Muscle layer of colon (tissue), 2 donors: ENCODE measurements around the gene NEK5.
"Not testable (repeated sequence)": the region's sequence is repeated elsewhere in the genome, so short reads cannot be mapped to it uniquely, and the experiment has no call there.

Experiments
- H3K27ac ChIP-seq: one replicate; pipeline ENCODE4 v1.7.0; 2013; ENCODE audit warnings: low read depth, mild to moderate bottlenecking, low read length, moderate library complexity
- H3K27me3 ChIP-seq, 2 donors: one replicate each; pipeline ENCODE4 v1.7.0; 2013; ENCODE audit warnings: low read length in 2 of 2, mild to moderate bottlenecking in 2 of 2; ENCODE audit not compliant: insufficient read depth in 2 of 2, control insufficient read depth in 1 of 2
- H3K36me3 ChIP-seq: one replicate; pipeline ENCODE4 v1.7.0; 2013; ENCODE audit warnings: mild to moderate bottlenecking, low read length; ENCODE audit not compliant: insufficient read depth
- H3K4me1 ChIP-seq: one replicate; pipeline ENCODE4 v1.7.0; 2013; ENCODE audit warnings: mild to moderate bottlenecking, low read length; ENCODE audit not compliant: insufficient read depth
- H3K4me3 ChIP-seq, 2 donors: one replicate each; pipeline ENCODE4 v1.7.0; 2013; ENCODE audit warnings: low read length in 2 of 2, low read depth in 1 of 2, mild to moderate bottlenecking in 1 of 2, moderate library complexity in 1 of 2
- H3K9ac ChIP-seq: one replicate; pipeline ENCODE4 v1.7.0; 2013; ENCODE audit warnings: low read length
- H3K9me3 ChIP-seq: one replicate; pipeline ENCODE4 v1.7.0; 2013; ENCODE audit warnings: mild to moderate bottlenecking, low read length
- donor health status: abdominal sarcoma.
- donor health status: Adenocarcinoma of cecum.

NEK5 gene

DNA sequence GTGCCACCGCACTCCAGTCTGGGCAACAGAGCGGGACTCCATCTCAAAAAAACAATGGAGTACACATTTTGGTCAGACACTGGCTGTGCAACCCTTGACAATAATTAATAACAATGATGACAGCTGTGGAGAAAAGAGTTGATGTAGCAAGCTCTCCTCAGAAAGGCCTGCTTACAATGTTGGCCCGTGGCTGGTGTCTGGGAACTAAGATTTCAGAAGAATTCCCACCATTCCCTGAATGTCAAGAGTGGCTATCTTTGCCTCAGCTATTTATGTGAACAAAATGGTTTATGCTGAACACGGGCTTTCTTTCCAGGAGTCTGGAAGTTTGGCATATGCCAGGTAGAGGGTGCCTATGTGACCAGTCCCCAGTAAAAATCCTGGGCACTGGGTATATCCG lies 25.5 kb downstream of the NEK5 start:
- no peak overlapping the region for H3K27ac ChIP-seq
- H3K4me3 ChIP-seq: no peak overlapping the region
- H3K9me3 ChIP-seq: no peaks in the 10 kb centered on the region
- no peaks in the 10 kb centered on the region for H3K27me3 ChIP-seq
- H3K4me1 ChIP-seq: no peaks in the 10 kb centered on the region
- no peaks in the 10 kb centered on the region for H3K36me3 ChIP-seq
- H3K9ac ChIP-seq: no peak overlapping the region

DNA sequence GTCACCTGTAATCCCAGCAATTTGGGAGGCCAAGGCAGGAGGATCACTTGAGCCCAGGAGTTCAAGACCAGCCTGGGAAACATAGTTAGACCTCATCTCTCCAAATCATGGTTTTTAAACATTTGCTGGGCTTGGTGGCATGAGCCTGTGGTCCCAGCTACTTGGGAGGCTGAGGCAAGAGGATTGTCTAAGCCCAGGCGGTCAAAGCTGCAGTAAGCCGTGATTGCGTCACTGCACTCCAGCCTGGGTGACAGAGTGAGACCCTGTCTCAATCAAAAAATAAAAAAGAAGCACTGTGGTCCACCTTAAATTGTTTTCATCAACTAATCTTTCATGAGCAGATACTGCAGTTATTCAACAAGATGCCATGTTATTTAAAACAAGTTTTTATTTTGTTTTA lies 26.4 kb downstream of the NEK5 start:
- H3K9me3 ChIP-seq, H3K4me1 ChIP-seq, H3K27ac ChIP-seq, H3K36me3 ChIP-seq, H3K4me3 ChIP-seq, H3K27me3 ChIP-seq, H3K9ac ChIP-seq: not testable (repeated sequence)

DNA sequence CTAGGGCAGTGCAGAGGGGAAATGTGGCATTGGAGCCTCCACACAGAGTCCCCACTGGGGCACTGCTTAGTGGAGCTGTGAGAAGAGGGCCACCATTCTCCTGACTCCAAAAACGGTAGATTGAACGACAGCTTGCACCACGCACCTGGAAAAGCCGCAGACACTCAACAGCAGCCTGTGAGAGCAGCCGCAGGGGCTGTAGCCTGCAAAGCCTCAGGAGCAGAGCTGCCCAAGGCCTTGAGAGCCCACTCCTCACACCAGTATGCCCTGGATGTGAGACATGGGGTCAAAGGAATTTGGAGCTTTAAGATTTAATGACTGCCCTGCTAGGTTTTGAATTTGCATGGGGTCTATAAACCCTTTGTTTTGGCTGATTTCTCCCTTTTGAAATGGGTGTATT lies 31.7 kb downstream of the NEK5 start:
- Histone ChIP-seq H3K9me3 (no peaks in the 10 kb centered on the region), H3K27ac (no peak overlapping the region), H3K27me3 (no peaks in the 10 kb centered on the region), H3K9ac (no peak overlapping the region), H3K36me3 (no peaks in the 10 kb centered on the region), H3K4me3 (no peak overlapping the region), H3K4me1 (no peaks in the 10 kb centered on the region)

DNA sequence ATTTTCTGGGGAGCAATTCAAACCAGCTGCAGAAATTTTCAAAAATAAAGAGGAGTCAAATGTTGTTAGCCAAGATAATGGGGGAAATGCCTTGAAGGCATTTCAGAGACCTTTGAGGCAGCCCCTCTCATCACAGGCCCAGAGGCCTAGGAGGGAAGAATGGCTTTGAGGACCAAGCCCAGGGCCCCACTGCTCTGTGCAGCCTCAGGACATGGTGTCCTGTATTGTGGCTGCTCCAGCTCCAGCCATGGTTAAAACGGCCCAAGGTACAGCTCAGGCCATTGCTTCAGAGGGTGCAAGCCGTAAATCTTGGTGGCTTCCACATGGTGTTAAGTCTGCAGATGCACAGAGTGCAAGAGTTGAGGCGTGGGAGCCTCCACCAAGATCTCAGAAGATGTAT lies 32.1 kb downstream of the NEK5 start:
- H3K27me3 ChIP-seq: no peaks in the 10 kb centered on the region
- no peak overlapping the region for H3K9ac ChIP-seq
- no peaks in the 10 kb centered on the region for H3K4me1 ChIP-seq
- H3K9me3 ChIP-seq: no peaks in the 10 kb centered on the region
- H3K4me3 ChIP-seq: no peak overlapping the region
- H3K27ac ChIP-seq: no peak overlapping the region
- no peaks in the 10 kb centered on the region for H3K36me3 ChIP-seq

DNA sequence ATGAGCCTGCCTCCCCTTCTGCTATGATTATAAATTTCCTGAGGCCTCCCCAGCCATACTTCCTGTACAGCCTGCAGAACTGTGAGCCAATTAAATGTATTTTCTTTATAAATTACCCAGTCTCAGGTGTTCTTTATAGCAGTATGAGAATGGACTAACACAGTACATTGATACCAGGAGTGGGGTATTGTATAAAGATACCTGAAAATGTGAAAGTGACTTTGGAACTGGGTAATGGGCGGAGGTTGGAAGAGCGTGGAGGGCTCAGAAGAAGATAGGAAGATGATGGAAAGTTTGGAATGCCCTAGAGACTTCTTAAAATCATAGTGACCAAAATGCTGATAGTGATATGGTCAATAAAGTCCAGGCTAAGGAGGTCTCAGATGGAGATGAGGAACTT lies 32.8 kb downstream of the NEK5 start:
- no peak overlapping the region for H3K9ac ChIP-seq
- H3K4me3 ChIP-seq: no peak overlapping the region
- no peaks in the 10 kb centered on the region for H3K36me3 ChIP-seq
- no peaks in the 10 kb centered on the region for H3K4me1 ChIP-seq
- no peak overlapping the region for H3K27ac ChIP-seq
- no peaks in the 10 kb centered on the region for H3K27me3 ChIP-seq
- no peaks in the 10 kb centered on the region for H3K9me3 ChIP-seq

DNA sequence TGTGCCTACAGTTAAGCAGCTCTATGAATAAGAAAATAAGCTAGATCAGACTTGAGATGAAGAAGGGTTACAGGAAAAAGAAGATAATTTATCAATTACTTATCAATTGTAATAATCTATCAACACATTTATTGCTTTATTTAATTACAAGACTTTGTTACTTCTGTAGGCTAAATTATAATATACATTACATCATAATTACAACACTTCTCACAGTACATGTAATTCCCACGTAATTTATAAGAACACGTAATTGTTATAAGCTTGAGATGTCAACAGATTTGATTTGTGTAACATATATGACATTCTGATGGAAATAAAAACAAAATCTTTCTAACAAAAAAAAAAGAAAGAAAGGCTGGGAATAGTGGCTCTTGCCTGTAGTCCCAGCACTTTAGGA lies 36.8 kb downstream of the NEK5 start:
- Histone ChIP-seq H3K4me1 (no peaks in the 10 kb centered on the region), H3K4me3 (no peak overlapping the region), H3K27ac (no peak overlapping the region), H3K9me3 (no peaks in the 10 kb centered on the region), H3K27me3 (no peaks in the 10 kb centered on the region), H3K9ac (no peak overlapping the region), H3K36me3 (no peaks in the 10 kb centered on the region)

DNA sequence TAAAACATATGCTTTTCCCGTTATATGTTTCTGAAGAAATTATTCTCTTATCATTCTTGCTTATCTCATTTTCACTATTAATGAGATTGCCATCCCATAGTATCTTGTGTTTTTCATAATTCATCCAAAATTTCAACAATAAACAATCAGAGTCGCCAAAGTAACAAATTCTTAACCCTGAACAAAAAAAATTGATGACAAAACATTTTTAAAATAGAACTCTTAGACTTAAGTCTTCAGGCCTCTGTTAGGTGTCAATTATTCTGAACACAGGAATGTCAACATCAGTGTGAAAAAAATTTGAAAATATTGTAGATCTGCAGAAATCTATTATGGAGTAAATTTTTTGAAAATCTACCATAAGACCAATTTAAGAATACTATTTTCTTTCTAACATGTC lies 37.4 kb downstream of the NEK5 start:
- Histone ChIP-seq H3K4me3 (no peak overlapping the region), H3K36me3 (no peaks in the 10 kb centered on the region), H3K27ac (no peak overlapping the region), H3K4me1 (no peaks in the 10 kb centered on the region), H3K9me3 (no peaks in the 10 kb centered on the region), H3K27me3 (no peaks in the 10 kb centered on the region), H3K9ac (no peak overlapping the region)

DNA sequence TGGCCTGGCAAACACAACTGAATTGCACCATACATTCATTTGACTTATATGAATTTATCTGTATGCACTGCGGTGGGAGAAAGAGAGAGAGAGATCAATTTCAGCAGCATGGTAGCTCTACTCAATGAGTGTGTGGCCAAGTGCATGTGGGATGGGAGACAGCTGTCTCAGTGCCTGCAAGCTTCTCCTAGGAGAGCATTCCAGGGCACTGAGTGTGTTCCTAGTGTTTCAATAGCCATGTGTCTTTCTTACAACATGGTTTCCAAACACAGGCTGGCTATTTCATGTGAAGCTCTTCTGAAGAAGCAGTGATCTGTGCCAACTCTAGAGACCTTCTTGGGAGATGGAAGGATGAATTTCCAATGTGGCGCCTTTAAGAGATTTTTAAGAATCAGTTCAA lies 43.5 kb downstream of the NEK5 start:
- Histone ChIP-seq H3K27me3 (no peaks in the 10 kb centered on the region), H3K36me3 (no peaks in the 10 kb centered on the region), H3K9ac (no peak overlapping the region), H3K27ac (no peak overlapping the region), H3K9me3 (no peaks in the 10 kb centered on the region), H3K4me3 (no peak overlapping the region), H3K4me1 (no peaks in the 10 kb centered on the region)

DNA sequence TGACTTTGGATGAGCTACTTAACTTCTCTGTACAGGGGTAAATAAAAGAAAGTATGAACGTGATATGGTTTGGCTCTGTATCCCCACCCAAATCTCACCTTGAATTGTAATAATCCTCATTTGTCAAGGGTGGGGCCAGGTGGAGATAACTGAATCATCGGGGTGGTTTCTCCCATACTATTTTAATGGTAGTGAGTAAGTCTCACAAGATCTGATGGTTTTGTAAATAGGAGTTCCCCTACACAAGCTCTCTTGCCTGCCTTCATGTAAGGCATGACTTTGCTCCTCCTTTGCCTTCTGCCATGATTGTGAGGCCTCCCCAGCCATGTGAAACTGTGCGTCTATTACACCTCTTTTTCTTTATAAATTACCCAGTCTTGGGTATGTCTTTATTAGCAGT lies 43.9 kb downstream of the NEK5 start:
- H3K9ac ChIP-seq, H3K4me1 ChIP-seq, H3K4me3 ChIP-seq, H3K36me3 ChIP-seq, H3K27ac ChIP-seq, H3K27me3 ChIP-seq, H3K9me3 ChIP-seq: not testable (repeated sequence)

DNA sequence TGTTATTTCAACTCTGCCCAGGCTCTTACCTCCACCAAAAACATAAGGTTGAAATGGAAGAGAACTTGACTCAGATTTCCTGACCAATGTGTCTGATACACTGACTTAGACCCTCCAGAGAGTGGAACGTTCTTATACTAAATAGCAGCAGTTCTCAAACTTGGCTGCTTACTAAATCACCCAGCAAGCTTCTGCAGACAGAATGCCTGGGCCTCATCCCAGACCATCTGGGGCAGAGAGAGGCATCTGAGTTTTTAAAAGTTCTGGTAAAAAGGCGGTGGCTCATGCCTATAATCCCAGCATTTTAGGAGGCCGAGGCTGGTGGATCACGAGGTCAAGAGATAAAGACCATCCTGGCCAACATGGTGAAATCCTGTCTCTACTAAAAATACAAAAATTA lies 46.3 kb downstream of the NEK5 start:
- Histone ChIP-seq H3K9ac (no peak overlapping the region), H3K36me3 (no peaks in the 10 kb centered on the region), H3K27ac (no peak overlapping the region), H3K9me3 (no peaks in the 10 kb centered on the region), H3K4me1 (no peaks in the 10 kb centered on the region), H3K4me3 (no peak overlapping the region), H3K27me3 (no peaks in the 10 kb centered on the region)

DNA sequence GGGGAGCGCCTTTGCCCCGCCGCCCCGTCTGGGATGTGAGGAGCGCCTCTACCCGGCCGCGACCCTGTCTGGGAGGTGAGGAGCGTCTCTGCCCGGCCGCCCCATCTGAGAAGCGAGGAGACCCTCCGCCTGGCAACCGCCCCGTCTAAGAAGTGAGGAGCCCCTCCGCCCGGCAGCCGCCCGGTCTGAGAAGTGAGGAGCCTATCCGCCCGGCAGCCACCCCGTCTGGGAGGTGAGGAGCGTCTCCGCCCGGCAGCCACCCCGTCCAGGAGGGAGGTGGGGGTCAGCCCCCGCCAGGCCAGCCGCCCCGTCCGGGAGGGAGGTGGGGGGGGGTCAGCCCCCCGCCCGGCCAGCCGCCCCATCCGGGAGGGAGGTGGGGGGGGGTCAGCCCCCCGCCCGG lies 49.0 kb downstream of the NEK5 start:
- not testable (repeated sequence) for H3K27me3 ChIP-seq

DNA sequence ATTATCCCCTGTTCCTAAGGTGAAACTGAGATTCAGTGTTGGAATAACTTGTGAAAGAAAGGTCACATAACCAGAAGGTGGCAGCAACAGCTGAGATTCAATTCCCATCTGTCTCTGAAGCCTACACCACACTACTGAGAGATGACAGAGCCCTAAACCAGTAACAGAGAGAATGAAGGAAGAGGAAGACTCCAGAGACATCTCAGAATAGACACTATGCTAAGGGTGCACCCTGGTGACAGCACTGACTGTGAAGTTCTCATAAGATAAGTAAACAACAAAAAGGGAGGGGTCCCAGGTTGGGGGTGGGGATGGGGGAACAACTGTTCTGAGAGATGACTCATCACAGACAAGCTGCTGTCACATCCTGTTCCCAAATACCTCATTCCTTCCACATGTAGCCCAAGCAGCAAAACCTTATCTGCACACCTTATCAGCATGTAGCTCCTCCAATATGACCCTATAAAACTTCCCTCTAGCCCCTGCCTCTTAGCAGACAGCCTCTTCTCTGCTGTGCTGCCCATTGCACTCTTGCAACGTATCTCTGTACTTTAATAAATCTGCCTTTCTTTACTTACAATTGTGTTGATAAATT lies 57.8 kb downstream of the NEK5 start:
- H3K36me3 ChIP-seq: no peaks in the 10 kb centered on the region
- H3K9me3 ChIP-seq: peaks cover 7% of the 10 kb centered on the region
- H3K27ac ChIP-seq: no peak overlapping the region
- H3K4me3 ChIP-seq: no peak overlapping the region
- no peaks in the 10 kb centered on the region for H3K27me3 ChIP-seq
- H3K4me1 ChIP-seq: no peaks in the 10 kb centered on the region
- no peak overlapping the region for H3K9ac ChIP-seq

More for the DNA sequence above, 49.0 kb downstream of the NEK5 start:
- H3K9me3 ChIP-seq, H3K36me3 ChIP-seq, H3K27ac ChIP-seq, H3K4me3 ChIP-seq, H3K9ac ChIP-seq, H3K4me1 ChIP-seq: not testable (repeated sequence)
